NCI-H69 (cell line): ENCODE data around the gene MRPL9.

Experiments
- DNase-seq: peaks from one replicate; lab custom pipeline; 2025; lab: John Stamatoyannopoulos, UW

Gene MRPL9

DNA sequence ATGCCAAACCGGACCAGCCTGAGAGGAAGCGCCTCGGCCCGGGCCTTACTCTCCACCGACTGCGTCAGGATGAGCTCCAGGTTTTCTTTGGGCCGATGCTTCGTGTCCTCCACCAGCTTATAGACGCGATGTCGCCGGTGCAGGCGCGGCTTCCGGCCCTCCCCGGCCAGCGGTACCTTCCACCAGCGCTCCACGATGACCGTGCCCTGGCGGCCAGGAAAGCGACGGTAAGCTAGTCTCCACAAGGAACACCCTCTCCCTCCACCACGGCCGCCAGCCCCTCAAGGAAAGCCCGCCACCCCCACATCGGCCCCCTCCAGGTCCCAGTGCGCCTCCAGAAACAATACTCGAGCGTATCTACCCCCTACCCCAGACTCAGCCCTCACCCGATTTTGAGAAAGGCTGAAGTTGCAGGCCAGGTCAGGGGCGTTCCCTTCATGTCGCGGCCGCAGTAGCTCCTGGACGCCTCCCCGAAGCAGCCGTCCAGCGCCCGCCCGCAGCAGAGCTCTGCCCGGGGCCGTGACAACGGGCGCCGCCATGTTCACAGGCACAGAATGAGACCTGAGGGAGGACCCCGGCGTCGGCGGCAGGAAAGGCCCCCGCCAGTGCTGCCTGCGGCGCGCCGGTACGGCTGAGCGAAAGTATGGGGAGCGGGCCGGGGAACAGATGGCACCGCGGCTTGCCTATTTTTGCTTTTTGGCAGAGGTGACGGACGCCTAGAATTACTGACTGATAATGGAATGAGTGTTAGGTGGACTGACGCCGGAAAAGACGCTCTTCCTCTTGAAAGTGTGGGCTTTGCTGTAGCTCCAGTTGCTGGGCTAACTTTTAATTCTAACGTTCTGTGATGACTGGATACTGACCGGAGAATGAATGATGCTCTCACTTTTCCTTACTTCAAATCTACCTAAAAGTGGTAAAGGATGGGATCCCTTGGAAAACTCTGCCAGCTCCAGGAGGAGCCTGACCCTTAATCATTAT, at the start of gene MRPL9:
Gene MRPL9, minus strand, starts transcription at position 556 of the 981 bp plus-strand sequence. Its CDS starts 17 bp downstream, at position 539.
- DNase-seq = peak; percentile 93

DNA sequence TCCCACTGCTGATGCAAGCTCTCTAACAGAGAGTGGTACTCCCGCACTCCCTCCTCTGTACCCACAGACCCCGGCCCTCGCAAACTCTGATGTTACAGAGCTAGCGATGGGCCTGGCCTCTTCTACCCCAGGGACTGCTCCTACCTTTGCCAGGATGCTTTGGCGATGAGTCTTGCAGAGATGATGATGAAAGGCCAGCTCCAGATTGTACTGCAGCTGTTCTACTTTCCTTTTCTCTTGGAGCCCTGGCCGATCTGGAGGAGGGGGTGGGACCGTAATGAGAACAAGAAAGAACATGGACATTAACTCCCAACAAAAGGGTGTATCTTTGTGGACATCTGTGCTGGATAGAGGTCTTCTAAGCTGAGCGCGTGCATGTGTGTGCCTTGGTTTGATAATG, 47.9 kb upstream of the MRPL9 start:
- no peak for DNase-seq

DNA sequence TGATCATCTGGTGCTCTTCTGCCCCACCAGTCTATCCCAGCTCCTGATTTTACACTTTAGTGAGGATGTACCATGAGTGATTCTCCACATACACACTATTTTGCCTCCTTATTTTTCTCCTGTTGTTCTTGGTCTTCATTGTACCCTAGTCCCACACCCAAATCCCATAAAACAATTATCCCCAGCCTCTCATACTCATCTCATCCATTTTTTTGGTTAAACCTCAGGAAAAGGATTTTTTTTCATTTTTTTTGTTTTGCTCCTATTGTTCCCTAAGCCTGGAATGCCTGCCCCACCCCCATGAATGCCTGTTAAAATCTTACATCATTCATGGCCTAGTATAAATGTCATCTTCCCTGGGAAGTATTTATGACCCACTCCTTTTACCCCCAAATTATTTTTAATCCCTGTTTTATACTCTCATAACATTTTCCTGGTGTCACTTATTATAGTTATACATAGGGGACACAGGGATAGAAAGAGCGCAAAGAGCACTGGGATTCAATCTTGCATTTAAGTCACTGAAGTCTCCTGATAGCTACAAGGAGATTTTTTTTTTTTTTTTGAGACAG, 46.8 kb upstream of the MRPL9 start:
- DNase-seq = peak; percentile 10

- DNase-seq = peak; percentile 38
These were observed 46.1 kb upstream of the MRPL9 start for GRCh38 chr1:151809290-151809984.

- DNase-seq = no peak
These were observed 44.5 kb upstream of the MRPL9 start for GRCh38 chr1:151807766-151808165.

DNA sequence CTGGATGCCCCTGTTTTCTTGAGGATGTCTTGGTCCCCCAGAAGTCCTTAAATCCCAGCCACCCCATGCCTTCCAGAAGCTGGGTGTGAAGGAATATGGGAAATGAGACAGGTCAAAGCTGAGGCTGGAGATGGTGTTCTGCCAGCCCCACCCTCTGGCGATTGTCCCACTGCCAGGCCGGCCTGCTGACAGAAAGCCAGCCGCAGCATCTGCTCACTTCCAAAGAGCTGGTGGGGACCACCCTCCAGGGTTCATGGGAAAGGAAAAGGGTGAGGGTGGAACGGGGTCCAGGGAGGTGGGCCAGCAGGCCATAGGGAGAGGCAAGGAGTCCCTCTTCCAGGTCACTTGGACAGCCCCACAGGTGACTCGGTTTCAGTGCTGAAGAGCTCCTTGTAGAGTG, 43.8 kb upstream of the MRPL9 start:
- no peak for DNase-seq

GRCh38 chr1:151806170-151806569, 42.9 kb upstream of the MRPL9 start:
- DNase-seq = no peak

GRCh38 chr1:151805066-151805820, 41.9 kb upstream of the MRPL9 start, which contains the start of gene LINGO4:
LINGO4 (minus strand) TSS chr1:151805419; CDS start chr1:151802704, 2,715 bp downstream.
- no peak for DNase-seq

- no peak for DNase-seq
These were observed 40.6 kb upstream of the MRPL9 start for GRCh38 chr1:151803915-151804314.

- no peak for DNase-seq
These were observed 39.9 kb upstream of the MRPL9 start for GRCh38 chr1:151803164-151803563.

DNA sequence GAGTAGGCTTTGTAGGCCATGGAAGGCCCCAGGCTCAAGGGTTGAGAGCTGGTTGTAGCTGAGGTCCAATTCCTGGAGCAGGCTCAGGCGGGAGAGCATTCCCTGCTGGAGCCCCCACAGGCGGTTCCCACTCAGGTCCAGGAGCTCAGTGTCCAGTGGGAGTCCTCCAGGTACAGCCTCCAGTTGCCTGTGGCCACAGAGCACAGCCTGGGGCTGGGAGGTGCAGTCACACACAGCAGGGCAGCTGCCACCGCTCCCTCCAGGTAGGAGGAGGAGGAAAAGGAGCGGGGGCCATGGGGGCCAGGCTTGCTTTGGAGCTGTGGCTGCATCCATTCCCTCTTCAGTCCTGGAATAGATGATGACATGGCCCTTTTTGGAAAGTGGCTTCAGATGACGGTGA, 39.1 kb upstream of the MRPL9 start:
- DNase-seq = no peak

GRCh38 chr1:151801846-151802245, 38.5 kb upstream of the MRPL9 start:
- no peak for DNase-seq

- no peak for DNase-seq
These were observed 38.1 kb upstream of the MRPL9 start for GRCh38 chr1:151801310-151801820.

DNA sequence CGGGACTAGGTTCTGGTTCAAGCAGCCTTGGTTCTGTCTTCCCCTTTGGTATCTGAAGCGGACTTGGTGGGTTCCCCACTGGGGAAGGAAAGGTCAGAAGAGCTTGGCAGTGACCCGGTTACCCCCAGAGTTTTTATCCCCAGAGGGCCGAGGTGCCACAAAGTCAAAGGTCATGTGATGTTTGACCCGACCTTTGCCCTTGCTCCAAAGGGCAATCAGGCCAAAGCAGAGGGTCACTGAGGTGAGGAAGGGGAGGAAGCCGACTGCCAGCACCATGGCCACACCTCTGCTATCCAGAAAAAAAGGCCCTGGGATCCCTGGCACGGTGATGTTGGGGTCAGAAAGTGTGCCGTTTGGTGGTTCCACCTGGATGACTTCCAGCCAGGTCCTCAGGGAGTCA, 37.5 kb upstream of the MRPL9 start:
- DNase-seq = no peak

- peak; percentile 14 for DNase-seq
These were observed 36.1 kb upstream of the MRPL9 start for GRCh38 chr1:151799179-151800022.

- DNase-seq = no peak
These were observed 35.3 kb upstream of the MRPL9 start for GRCh38 chr1:151798571-151798970.

DNA sequence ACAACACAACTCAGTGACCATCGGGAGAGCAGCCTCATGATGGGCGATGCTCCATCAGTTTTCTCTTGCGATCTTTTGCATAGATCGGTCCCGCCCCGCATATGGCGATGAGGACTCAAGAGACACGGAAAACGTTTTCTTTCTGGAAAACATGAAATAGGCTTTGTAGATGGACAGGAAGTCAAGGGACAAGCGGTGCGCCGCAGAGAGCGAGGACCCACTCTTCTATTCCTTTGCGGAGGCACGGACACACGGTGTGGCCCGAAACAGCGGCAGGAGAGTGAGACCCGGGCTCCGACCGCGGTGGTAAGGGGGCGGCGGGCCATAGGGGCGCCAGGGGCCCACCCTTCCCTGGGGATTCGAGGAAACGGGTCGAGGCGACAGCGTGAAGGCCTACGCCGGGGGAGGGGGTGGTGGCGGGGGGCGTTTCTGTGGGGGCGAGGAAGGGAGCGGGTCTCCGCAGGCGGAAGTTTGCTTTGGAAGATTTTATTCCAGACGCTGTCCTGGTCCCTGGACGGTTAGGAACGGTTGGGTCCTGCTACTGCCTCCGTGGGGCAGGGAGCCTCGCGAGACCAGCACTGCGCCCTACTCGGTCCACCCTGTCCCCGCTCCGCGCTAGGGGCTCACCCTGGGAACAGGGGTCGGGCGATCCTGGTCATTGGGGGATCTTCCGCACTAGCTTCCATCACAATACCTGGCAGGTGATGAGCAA, 27.8 kb upstream of the MRPL9 start:
- peak; percentile 76 for DNase-seq

- peak; percentile 100 for DNase-seq
These were observed 27.0 kb upstream of the MRPL9 start, which contains the start of gene TDRKH for GRCh38 chr1:151790071-151790939. TDRKH (minus strand) TSS chr1:151790500; CDS start chr1:151783022, 7,478 bp downstream.

- DNase-seq = no peak
These were observed 24.4 kb upstream of the MRPL9 start for GRCh38 chr1:151787689-151788088.
